NCI-H2107 treated with DMSO at 0.1 percent for 48 hours (cell line): ENCODE measurements around the gene DPH5.
"Not testable (repeated sequence)": the region's sequence is repeated elsewhere in the genome, so short reads cannot be mapped to it uniquely, and the experiment has no call there.

Experiments
- DNase-seq: peaks from one replicate; lab custom pipeline; 2025; ENCODE audit not compliant: unreplicated experiment; lab: John Stamatoyannopoulos, UW

DPH5 gene

GRCh38 chr1:101032129-101032528 lies 6.5 kb upstream of the DPH5 start:
- not testable (repeated sequence) for DNase-seq

GRCh38 chr1:101030881-101031280 lies 5.3 kb upstream of the DPH5 start:
- DNase-seq: no peak

GRCh38 chr1:101029184-101029583 lies 3.6 kb upstream of the DPH5 start:
- no peak for DNase-seq

- no peak for DNase-seq
Measured at GRCh38 chr1:101028466-101028865, 2.9 kb upstream of the DPH5 start.

GRCh38 chr1:101027194-101027772 lies 1.7 kb upstream of the DPH5 start:
- no peak for DNase-seq

- DNase-seq: no peak
Measured at GRCh38 chr1:101026430-101026788, 825 bp upstream of the DPH5 start.

- peak; percentile 73 for DNase-seq
Measured at GRCh38 chr1:101025283-101025656, 314 bp downstream of the DPH5 start.

- peak; percentile 49 for DNase-seq
Measured at GRCh38 chr1:101022294-101022693, 3.3 kb downstream of the DPH5 start.

- no peak for DNase-seq
Measured at GRCh38 chr1:101017448-101017847, 8.1 kb downstream of the DPH5 start.

- no peak for DNase-seq
Measured at GRCh38 chr1:101013776-101014175, 11.8 kb downstream of the DPH5 start.

- no peak for DNase-seq
Measured at GRCh38 chr1:101008229-101008834, 17.3 kb downstream of the DPH5 start.

- DNase-seq: no peak
Measured at GRCh38 chr1:101006553-101006952, 19.0 kb downstream of the DPH5 start.

GRCh38 chr1:101005871-101006270 lies 19.7 kb downstream of the DPH5 start:
- DNase-seq: no peak

- DNase-seq: no peak
Measured at GRCh38 chr1:101005183-101005582, 20.4 kb downstream of the DPH5 start.

GRCh38 chr1:101004670-101005069 lies 20.9 kb downstream of the DPH5 start:
- no peak for DNase-seq

- DNase-seq: no peak
Measured at GRCh38 chr1:101004061-101004460, 21.5 kb downstream of the DPH5 start.

- DNase-seq: no peak
Measured at GRCh38 chr1:101003012-101003650, 22.5 kb downstream of the DPH5 start.

GRCh38 chr1:101002551-101002950 lies 23.0 kb downstream of the DPH5 start:
- no peak for DNase-seq

GRCh38 chr1:101000131-101000873 lies 25.3 kb downstream of the DPH5 start:
- no peak for DNase-seq

GRCh38 chr1:100998426-100998825 lies 27.2 kb downstream of the DPH5 start:
- DNase-seq: no peak

- no peak for DNase-seq
Measured at GRCh38 chr1:100995198-100995988, 30.2 kb downstream of the DPH5 start.
